HG03469 (cell line): ENCODE results near the gene ERC2.

Experiments
- ATAC-seq: cut with Tn5 transposase; IDR thresholded peaks from one replicate; pipeline ENCODE4 v1.9.1; 2021; ENCODE audit warnings: mild to moderate bottlenecking, moderate library complexity, moderate number of reproducible peaks; ENCODE audit not compliant: unreplicated experiment

The ERC2 gene

DNA sequence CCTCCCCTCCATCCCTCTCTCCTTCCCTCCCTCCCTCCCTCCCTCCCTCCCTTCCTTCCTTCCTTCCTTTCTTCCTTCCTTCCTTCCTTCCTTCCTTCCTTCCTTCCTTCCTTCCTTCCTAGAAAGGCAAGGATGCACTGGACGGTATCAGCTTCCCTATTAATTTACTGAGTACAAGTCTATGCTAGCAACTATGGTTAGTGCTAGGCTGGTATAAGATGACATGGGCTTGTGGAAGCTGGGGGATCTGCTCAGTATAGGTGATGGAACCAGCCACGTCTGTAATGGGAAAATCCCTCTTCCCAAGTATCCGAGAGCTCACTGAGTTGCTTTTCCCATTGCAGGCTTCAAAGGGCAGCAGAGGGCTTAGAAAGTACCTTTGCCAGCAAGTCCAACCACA lies 884.8 kb downstream of the ERC2 start:
- ATAC-seq: no peak

- no peak for ATAC-seq
Observed at GRCh38 chr3:55579496-55579895, 888.8 kb downstream of the ERC2 start.

- ATAC-seq: no peak
Observed at GRCh38 chr3:55576621-55577388, 891.5 kb downstream of the ERC2 start.

- ATAC-seq: no peak
Observed at GRCh38 chr3:55574671-55575070, 893.6 kb downstream of the ERC2 start.

DNA sequence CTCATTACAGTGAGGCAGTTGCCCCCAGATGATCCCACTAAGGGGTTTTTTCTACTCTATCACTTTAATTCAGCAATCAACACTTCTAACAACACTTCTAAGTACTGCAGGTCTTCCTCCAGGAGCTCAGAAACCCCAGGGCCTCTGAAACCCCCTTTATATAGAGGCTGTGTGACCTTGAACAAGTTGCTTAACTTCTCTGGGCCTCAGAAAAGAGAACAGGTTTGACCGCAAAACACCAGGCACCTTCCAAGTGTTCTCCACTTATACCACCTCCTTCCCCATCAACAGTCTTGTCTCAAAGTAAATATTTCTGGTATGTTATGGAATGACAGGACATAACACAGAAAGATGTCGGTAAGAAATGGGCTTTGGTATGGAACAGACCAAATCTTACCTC lies 895.5 kb downstream of the ERC2 start:
- ATAC-seq: no peak

DNA sequence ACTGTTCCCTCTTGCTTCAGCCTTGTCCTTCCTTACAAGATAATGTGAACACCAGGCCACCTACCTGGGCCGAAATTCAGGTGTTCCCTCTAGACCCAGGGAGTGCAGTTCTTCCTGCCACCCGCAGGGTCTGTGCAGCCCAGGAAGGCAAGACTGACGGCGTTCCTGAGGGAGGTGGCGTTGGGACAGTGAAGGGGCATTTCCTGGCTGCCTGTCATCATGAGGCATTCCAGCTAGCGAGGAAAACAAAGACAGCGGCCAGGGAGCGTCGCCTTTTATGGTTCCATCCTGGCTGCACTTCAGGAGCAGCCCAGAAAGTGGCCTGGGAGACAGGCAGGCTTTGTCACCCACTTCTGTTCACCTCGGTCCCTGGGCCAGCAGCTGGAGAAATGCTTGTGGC lies 896.4 kb downstream of the ERC2 start:
- ATAC-seq: no peak

DNA sequence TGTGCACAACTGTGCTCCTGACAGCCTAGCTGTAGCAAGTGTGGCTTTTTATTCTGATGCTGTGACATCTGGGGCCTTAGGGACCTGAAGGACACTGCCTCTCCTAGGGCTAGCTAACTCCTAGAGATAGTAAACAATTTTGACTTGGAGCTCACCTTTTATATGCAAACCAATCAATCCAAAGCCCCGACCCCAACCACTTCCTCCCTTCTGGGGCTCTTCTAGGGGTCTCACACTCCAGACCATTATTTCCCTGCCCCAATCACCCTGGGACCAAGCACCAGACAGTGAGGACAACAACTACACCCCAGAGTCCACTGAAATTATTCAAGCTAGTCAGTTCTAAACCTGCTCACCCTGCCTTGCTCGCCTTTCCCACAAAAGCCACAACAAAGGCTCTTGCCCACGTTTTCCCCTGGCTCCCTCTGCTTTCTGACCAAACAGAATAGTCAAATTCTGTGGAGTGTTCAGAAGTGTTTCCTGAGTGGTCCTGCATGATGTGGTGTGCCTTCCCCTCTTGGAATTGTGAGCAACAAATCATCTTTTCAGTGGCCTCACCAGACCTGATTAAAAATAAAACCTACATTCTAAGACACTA lies 897.0 kb downstream of the ERC2 start:
- no peak for ATAC-seq

DNA sequence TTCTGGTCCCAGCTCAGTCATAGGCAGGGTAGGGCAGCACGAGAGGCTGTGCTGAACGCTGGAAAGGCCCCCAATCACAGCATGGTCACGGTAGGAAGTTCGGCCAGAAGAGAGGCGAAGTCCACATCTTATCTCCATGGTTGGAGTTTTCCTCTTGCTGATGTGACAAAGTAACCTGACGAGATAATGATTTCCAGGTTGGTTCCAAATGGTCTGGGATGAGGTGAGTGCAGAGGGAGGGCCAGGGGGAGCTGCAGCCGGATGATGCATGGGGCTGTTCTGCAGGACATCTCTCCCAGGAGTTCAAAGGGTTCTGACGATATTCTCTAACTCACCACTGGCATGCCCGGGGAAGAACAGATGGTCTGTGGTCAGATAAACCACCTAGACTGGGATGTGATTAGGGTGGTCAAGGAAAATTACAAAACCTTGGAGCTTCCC lies 898.0 kb downstream of the ERC2 start:
- ATAC-seq: no peak

GRCh38 chr3:55569033-55569599 lies 899.2 kb downstream of the ERC2 start:
- no peak for ATAC-seq

DNA sequence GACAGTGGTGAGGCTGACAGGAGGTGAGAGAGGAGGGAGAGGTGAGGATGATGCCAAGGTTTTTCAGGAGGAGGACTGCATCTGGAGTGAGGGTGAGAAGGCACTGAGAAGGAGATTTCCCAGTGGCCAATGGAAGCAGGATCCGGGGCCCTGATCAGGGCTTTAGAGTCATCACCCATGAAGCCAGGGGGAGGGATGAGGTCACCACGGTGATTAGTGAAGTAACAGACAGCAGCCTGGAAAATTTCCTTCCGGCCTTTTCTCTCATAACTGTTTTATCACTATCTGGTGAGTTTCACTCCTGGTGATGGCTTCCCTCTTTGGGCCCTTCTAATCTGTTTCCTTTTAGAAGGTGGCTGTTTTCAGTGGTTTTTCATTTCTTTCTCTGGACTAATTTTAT lies 900.7 kb downstream of the ERC2 start:
- no peak for ATAC-seq

DNA sequence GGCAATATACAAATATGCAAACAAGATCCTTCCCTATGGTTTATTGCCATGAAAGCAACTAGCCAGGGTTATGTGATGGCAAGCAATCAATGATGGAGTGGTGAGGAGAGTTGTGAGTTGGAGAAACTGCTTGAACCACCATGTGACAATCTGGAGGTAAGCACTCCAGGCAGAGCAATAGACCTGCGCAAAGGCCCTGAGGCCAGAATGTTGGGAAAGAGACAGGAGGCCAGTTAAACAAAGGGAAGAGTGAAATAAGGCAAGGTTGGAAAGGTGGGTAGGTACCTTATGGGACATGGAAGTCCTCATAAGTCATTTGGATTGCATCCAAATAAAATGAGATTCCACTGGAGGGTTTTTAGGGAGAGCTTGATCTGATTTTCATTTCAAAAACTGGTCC lies 901.1 kb downstream of the ERC2 start:
- ATAC-seq: no peak

- no peak for ATAC-seq
Observed at GRCh38 chr3:55565521-55565920, 902.7 kb downstream of the ERC2 start.

DNA sequence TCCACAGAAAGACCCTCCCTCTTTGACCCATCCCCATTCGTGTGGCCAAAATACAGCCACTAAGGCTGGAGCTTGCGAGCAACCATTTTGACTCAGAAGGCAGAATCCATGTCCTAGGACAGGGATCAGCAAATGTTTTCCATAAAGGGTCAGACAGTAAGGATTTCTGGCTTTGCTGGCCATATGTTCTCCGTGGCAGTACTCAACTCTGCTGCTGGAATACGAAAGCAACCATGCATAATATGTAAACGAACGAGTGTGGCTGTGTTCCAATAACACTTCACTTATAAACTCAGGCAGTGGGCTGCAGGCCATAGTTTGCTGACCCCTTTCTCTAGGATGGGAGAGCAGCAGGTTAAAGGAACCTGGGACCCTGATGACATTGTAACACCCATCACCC lies 903.5 kb downstream of the ERC2 start:
- no peak for ATAC-seq

GRCh38 chr3:55562700-55563099 lies 905.6 kb downstream of the ERC2 start:
- ATAC-seq: no peak

- no peak for ATAC-seq
Observed at GRCh38 chr3:55559500-55560423, 908.5 kb downstream of the ERC2 start.

DNA sequence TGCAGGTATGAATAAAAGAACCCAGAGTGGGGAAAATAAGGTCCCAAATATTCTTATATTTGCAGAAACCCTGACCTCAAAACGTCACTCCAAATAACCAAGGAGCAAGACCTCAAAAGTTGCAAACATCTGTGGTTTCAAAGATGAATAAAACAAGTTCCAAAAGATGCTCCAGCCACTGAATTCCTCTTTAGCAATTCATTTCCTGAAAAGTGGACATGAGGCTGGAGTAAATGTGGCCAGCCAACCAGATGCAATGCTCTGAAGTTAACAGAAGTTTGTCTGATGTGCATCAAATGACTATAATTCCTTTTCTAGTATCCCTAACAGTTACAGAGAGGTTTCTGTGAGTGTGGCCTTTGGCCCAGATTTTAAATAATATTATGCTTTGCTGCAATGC lies 910.0 kb downstream of the ERC2 start:
- ATAC-seq: no peak

DNA sequence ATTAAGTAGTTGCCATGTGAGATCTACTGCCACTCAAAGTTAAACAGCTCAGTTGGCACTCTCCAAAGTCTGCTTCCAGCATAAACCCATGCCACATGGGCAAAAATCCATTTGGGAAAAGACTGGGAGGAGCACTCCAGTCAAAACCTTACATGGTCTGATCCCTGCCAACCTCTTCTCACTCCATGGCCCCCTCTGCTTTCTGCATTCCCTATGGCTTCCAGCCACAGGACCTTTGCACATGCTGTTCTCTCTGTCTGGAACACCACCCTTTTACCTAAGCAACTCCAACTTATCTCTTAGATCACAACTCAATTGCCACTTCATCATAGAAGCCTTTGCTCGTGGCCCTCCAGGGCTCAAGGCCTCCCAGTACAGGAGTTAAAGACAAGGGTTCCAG lies 910.7 kb downstream of the ERC2 start:
- no peak for ATAC-seq

- no peak for ATAC-seq
Observed at GRCh38 chr3:55556619-55557537, 911.4 kb downstream of the ERC2 start.

GRCh38 chr3:55555873-55556618 lies 912.2 kb downstream of the ERC2 start:
- ATAC-seq: no peak
